Measurements from ENCODE around the gene NAALAD2. TPM values are rescaled to one million over a fixed set of nuclear protein-coding genes. Genes with fewer than 3 reads are reported as not detected.

The NAALAD2 gene
- total RNA-seq, 1 experiment from 2014 or later: 2.1 TPM

DNA sequence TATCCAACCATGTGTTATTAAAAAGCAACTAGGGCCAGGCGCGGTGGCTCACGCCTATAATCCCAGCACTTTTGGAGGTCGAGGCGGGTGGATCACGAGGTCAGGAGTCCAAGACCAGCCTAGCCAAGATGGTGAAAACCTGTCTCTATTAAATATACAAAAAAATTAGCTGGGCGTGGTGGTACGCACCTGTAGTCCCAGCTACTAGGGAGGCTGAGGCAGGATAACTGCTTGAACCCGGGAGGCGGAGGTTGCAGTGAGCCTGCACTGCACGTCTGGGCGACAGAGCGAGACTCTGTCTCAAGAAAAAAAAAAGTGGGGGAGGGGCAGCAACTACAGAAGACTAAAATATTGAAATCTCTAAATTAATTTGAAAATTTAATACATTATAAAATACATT lies 69.9 kb downstream of the NAALAD2 start:
- no peaks in the 10 kb centered on the region for H3K27me3 ChIP-seq (ENCODE audit: insufficient read depth, low read length)
- H3K9me3 Mint-ChIP-seq: no peaks in the 10 kb centered on the region
- H2AK5ac ChIP-seq (ENCODE audit: insufficient read length, low read length): no peak overlapping the region
- no peak overlapping the region for H2BK120ac ChIP-seq (ENCODE audit: low read depth, low read length, poor library complexity, severe bottlenecking)
- H4K20me1 ChIP-seq (ENCODE audit: control insufficient read depth, insufficient read depth, insufficient read length): no peaks in the 10 kb centered on the region
- no peaks in the 10 kb centered on the region for H3K79me2 ChIP-seq (ENCODE audit: insufficient read depth, low read length)
- no peak overlapping the region for H3K4me3 Mint-ChIP-seq
- DNase-seq: no peak
- no peak overlapping the region for H4K8ac ChIP-seq (replicated peaks; ENCODE audit: insufficient read length, low read depth, low read length)
- H3K4me1 ChIP-seq (ENCODE audit: insufficient read depth, low read length): no peaks in the 10 kb centered on the region
- H3K36me3 Mint-ChIP-seq (ENCODE audit: insufficient read depth in 1 of 3, low read depth in 3 of 3): peaks cover 25 to 64% (median 54%) of the 10 kb centered on the region in 3 experiments; a peak in 6 of 7 replicates
- no peaks in the 10 kb centered on the region for H3K23me2 ChIP-seq (ENCODE audit: insufficient read length, low read depth, low read length, poor library complexity, severe bottlenecking)
- H3K79me1 ChIP-seq (ENCODE audit: insufficient read depth, low read depth, low read length, poor library complexity, severe bottlenecking): no peaks in the 10 kb centered on the region
- no peaks in the 10 kb centered on the region for H3K4me1 Mint-ChIP-seq
- H3K27ac Mint-ChIP-seq: no peak overlapping the region
- no peak overlapping the region for H2BK5ac ChIP-seq (ENCODE audit: insufficient read length, low read length)
- H3K18ac ChIP-seq (ENCODE audit: insufficient read length, low read depth, low read length): no peak overlapping the region
- H3K27ac ChIP-seq (ENCODE audit: insufficient read length, low read depth, low read length): no peak overlapping the region
- no peaks in the 10 kb centered on the region for H3K9me3 ChIP-seq (ENCODE audit: control insufficient read depth, low read depth, low read length)
- WGBS (ENCODE audit: extremely low coverage, insufficient read length, low lambda C conversion rate): no CpG with 5 or more reads among the region's 13 CpGs
- H3K27me3 Mint-ChIP-seq (ENCODE audit: low read depth): no peaks in the 10 kb centered on the region
- no peak overlapping the region for H3K56ac ChIP-seq (ENCODE audit: insufficient read length, low read depth, low read length)
- H4K5ac ChIP-seq (ENCODE audit: insufficient read length, low read depth, low read length): no peak overlapping the region
- H2BK12ac ChIP-seq (ENCODE audit: insufficient read length, low read depth, low read length): no peak overlapping the region
- no peak overlapping the region for H3K23ac ChIP-seq (ENCODE audit: insufficient read length, low read depth, low read length)
- TF ChIP-seq, protein P1, sequence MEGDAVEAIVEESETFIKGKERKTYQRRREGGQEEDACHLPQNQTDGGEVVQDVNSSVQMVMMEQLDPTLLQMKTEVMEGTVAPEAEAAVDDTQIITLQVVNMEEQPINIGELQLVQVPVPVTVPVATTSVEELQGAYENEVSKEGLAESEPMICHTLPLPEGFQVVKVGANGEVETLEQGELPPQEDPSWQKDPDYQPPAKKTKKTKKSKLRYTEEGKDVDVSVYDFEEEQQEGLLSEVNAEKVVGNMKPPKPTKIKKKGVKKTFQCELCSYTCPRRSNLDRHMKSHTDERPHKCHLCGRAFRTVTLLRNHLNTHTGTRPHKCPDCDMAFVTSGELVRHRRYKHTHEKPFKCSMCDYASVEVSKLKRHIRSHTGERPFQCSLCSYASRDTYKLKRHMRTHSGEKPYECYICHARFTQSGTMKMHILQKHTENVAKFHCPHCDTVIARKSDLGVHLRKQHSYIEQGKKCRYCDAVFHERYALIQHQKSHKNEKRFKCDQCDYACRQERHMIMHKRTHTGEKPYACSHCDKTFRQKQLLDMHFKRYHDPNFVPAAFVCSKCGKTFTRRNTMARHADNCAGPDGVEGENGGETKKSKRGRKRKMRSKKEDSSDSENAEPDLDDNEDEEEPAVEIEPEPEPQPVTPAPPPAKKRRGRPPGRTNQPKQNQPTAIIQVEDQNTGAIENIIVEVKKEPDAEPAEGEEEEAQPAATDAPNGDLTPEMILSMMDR (conservative IDR thresholded peaks at IDR 0.05): no peak
- no peak overlapping the region for H3K14ac ChIP-seq (ENCODE audit: insufficient read depth, low read length)
- H3T11ph ChIP-seq (ENCODE audit: low read length): no peak overlapping the region
- no peak overlapping the region for H2BK15ac ChIP-seq (ENCODE audit: low read depth, low read length)
- no peak overlapping the region for H3K9ac ChIP-seq (ENCODE audit: extremely low read depth, insufficient read length, low read length)
- H3K4ac ChIP-seq (ENCODE audit: low read depth, low read length): no peak overlapping the region
- no peak overlapping the region for H2BK20ac ChIP-seq (ENCODE audit: low read depth, low read length, poor library complexity, severe bottlenecking)
- no peak overlapping the region for H3K4me2 ChIP-seq (ENCODE audit: insufficient read depth, insufficient read length, low read length)
- H2AFZ ChIP-seq (ENCODE audit: low read length): no peak overlapping the region
- no peak overlapping the region for H4K91ac ChIP-seq (ENCODE audit: insufficient read length, low read depth, low read length)
